IMR-90 (cell line): ENCODE measurements around the gene SMIM41. TPM values are rescaled to one million over a fixed set of nuclear protein-coding genes. Genes with fewer than 3 reads are reported as not detected.

Source experiments
- BHLHE40 ChIP-seq: fragments of 150-350 bp; IDR thresholded peaks from 2 replicates; pipeline ENCODE4 v1.6.1; 2016; ENCODE audit warnings: mild to moderate bottlenecking, low read depth, low read length
- CEBPB ChIP-seq: IDR thresholded peaks from 2 replicates; pipeline ENCODE4 v1.6.1; 2012; ENCODE audit warnings: low read depth, low read length, improper control_type of control experiment
- RCOR1 ChIP-seq: IDR thresholded peaks from 2 replicates; pipeline ENCODE4 v1.6.1; 2012; ENCODE audit warnings: mild to moderate bottlenecking, low read length, improper control_type of control experiment; ENCODE audit not compliant: insufficient replicate concordance
- polyA plus RNA-seq, 3 experiments: library from polyadenylated mRNA; depleted of rRNA; stranded (reverse); fragments of >200 nt; gene quantifications; 2 replicates each; pipeline ENCODE4 v1.2.3, GENCODE V29; 2012; ENCODE audit warnings: low replicate concordance in 1 of 3
- total RNA-seq: library from RNA; depleted of rRNA; stranded (reverse); fragments of >200 nt; gene quantifications from 2 replicates; pipeline ENCODE4 v1.2.3, GENCODE V29; 2012

The SMIM41 gene
- total and polyA plus RNA-seq, 2 of the 4 experiments (the other 2 are of a cell fraction) = not detected

GRCh38 chr12:52069327-52070184 lies 9.9 kb upstream of the SMIM41 start, which contains the start of gene ATG101 (continued):
- TF ChIP-seq CEBPB (no peak), RCOR1 (no peak), BHLHE40 (peak; percentile 99)
